WTC11 (cell line): ENCODE results near the gene LRRC10B.

ENCODE experiments used
- CBFB ChIP-seq: sonication (generic); formaldehyde crosslinking; IDR thresholded peaks from 2 replicates; pipeline ENCODE4 v1.8.1; 2022; ENCODE audit warnings: mild to moderate bottlenecking, low read depth, missing genetic modification reagents
- CREB1 ChIP-seq: sonication (generic); formaldehyde crosslinking; IDR thresholded peaks from 2 replicates; pipeline ENCODE4 v1.8.0; 2023; ENCODE audit warnings: mild to moderate bottlenecking, missing genetic modification reagents
- FOXJ3 ChIP-seq: sonication (generic); formaldehyde crosslinking; IDR thresholded peaks from 2 replicates; pipeline ENCODE4 v1.9.0; 2021; ENCODE audit warnings: missing genetic modification reagents, mild to moderate bottlenecking, borderline replicate concordance
- JUN ChIP-seq: sonication (generic); formaldehyde crosslinking; IDR thresholded peaks from 2 replicates; pipeline ENCODE4 v1.8.0; 2023; ENCODE audit warnings: mild to moderate bottlenecking, missing genetic modification reagents
- SMAD3 ChIP-seq: sonication (generic); formaldehyde crosslinking; IDR thresholded peaks from 2 replicates; pipeline ENCODE4 v1.8.0; 2022; ENCODE audit warnings: missing genetic modification reagents, mild to moderate bottlenecking, borderline replicate concordance
- TCF7 ChIP-seq: sonication (generic); formaldehyde crosslinking; IDR thresholded peaks from 2 replicates; pipeline ENCODE4 v1.8.0; 2022; ENCODE audit warnings: mild to moderate bottlenecking, low read depth, missing genetic modification reagents, moderate library complexity
- ZNF263 ChIP-seq: sonication (generic); formaldehyde crosslinking; IDR thresholded peaks from 2 replicates; pipeline ENCODE4 v1.8.1; 2022; ENCODE audit warnings: low read depth, mild to moderate bottlenecking, moderate library complexity, missing genetic modification reagents
- TF ChIP-seq, protein P1 (sequence below): fragments of 200-600 bp; IDR thresholded peaks from 2 replicates; pipeline ENCODE4 v1.8.0; 2022; ENCODE audit warnings: antibody characterized with exemption
- TF ChIP-seq, protein P2 (sequence below): sonication (generic); formaldehyde crosslinking; IDR thresholded peaks from 2 replicates; pipeline ENCODE4 v1.8.0; 2023; ENCODE audit warnings: missing genetic modification reagents, mild to moderate bottlenecking, borderline replicate concordance
- TF ChIP-seq, protein P3 (sequence below): sonication (generic); formaldehyde crosslinking; IDR thresholded peaks from 2 replicates; pipeline ENCODE4 v1.8.1; 2023; ENCODE audit warnings: mild to moderate bottlenecking, missing genetic modification reagents
- TF ChIP-seq, protein P4 (sequence below): fragments of 250-450 bp; sonication (Bioruptor Pico); IDR thresholded peaks from 2 replicates; pipeline ENCODE4 v1.9.0; 2021; ENCODE audit warnings: mild to moderate bottlenecking, borderline replicate concordance
- TF ChIP-seq, protein P5 (sequence below): sonication (generic); formaldehyde crosslinking; IDR thresholded peaks from 2 replicates; pipeline ENCODE4 v1.8.0; 2022; ENCODE audit warnings: mild to moderate bottlenecking, missing genetic modification reagents
- TF ChIP-seq, protein P6 (sequence below): sonication (generic); formaldehyde crosslinking; IDR thresholded peaks from 2 replicates; pipeline ENCODE4 v1.8.1; 2023; ENCODE audit warnings: mild to moderate bottlenecking, moderate library complexity, missing genetic modification reagents

DNA sequence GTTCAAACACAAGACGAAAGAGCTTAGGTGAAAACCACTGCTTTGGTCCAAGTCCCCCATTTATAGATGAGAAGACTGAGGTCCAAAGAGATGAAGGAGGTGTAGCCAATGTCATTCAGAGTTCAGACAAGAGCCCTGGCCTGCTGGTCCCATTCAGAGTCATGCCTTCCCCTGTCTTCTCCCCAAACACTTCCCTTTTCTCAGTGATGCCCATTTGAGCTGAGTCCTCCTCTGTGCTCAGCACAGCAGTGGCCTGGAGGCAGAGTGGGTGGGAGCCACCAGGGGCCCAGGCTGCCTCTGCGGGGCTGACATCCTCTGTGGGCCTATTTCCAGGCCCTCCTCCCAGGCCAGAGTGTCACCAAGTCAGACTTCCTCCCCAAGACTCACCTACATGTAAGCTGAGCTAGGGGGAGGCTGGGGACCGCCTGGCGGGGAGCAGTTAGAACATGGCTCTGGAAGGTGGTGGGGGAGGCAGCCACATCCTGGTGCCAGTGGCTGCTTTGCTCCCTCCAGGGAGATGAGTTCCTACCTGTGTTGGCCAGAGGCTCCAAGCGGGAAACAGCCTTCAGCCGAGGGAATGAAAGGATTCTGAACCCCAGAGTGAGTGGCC lies 22.4 kb upstream of the LRRC10B start:
- TF ChIP-seq ZNF263 (CRISPR knock-in tag) (no peak), JUN (CRISPR knock-in tag) (no peak), FOXJ3 (CRISPR knock-in tag) (no peak), CREB1 (CRISPR knock-in tag) (no peak), TCF7 (CRISPR knock-in tag) (no peak), CBFB (CRISPR knock-in tag) (no peak), SMAD3 (CRISPR knock-in tag) (no peak)
- TF ChIP-seq, protein P1, sequence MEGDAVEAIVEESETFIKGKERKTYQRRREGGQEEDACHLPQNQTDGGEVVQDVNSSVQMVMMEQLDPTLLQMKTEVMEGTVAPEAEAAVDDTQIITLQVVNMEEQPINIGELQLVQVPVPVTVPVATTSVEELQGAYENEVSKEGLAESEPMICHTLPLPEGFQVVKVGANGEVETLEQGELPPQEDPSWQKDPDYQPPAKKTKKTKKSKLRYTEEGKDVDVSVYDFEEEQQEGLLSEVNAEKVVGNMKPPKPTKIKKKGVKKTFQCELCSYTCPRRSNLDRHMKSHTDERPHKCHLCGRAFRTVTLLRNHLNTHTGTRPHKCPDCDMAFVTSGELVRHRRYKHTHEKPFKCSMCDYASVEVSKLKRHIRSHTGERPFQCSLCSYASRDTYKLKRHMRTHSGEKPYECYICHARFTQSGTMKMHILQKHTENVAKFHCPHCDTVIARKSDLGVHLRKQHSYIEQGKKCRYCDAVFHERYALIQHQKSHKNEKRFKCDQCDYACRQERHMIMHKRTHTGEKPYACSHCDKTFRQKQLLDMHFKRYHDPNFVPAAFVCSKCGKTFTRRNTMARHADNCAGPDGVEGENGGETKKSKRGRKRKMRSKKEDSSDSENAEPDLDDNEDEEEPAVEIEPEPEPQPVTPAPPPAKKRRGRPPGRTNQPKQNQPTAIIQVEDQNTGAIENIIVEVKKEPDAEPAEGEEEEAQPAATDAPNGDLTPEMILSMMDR, result no peak
- TF ChIP-seq, protein P2, sequence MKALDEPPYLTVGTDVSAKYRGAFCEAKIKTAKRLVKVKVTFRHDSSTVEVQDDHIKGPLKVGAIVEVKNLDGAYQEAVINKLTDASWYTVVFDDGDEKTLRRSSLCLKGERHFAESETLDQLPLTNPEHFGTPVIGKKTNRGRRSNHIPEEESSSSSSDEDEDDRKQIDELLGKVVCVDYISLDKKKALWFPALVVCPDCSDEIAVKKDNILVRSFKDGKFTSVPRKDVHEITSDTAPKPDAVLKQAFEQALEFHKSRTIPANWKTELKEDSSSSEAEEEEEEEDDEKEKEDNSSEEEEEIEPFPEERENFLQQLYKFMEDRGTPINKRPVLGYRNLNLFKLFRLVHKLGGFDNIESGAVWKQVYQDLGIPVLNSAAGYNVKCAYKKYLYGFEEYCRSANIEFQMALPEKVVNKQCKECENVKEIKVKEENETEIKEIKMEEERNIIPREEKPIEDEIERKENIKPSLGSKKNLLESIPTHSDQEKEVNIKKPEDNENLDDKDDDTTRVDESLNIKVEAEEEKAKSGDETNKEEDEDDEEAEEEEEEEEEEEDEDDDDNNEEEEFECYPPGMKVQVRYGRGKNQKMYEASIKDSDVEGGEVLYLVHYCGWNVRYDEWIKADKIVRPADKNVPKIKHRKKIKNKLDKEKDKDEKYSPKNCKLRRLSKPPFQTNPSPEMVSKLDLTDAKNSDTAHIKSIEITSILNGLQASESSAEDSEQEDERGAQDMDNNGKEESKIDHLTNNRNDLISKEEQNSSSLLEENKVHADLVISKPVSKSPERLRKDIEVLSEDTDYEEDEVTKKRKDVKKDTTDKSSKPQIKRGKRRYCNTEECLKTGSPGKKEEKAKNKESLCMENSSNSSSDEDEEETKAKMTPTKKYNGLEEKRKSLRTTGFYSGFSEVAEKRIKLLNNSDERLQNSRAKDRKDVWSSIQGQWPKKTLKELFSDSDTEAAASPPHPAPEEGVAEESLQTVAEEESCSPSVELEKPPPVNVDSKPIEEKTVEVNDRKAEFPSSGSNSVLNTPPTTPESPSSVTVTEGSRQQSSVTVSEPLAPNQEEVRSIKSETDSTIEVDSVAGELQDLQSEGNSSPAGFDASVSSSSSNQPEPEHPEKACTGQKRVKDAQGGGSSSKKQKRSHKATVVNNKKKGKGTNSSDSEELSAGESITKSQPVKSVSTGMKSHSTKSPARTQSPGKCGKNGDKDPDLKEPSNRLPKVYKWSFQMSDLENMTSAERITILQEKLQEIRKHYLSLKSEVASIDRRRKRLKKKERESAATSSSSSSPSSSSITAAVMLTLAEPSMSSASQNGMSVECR, result no peak
- TF ChIP-seq, protein P3, sequence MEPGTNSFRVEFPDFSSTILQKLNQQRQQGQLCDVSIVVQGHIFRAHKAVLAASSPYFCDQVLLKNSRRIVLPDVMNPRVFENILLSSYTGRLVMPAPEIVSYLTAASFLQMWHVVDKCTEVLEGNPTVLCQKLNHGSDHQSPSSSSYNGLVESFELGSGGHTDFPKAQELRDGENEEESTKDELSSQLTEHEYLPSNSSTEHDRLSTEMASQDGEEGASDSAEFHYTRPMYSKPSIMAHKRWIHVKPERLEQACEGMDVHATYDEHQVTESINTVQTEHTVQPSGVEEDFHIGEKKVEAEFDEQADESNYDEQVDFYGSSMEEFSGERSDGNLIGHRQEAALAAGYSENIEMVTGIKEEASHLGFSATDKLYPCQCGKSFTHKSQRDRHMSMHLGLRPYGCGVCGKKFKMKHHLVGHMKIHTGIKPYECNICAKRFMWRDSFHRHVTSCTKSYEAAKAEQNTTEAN (CRISPR knock-in tag), result no peak
- TF ChIP-seq, protein P4, sequence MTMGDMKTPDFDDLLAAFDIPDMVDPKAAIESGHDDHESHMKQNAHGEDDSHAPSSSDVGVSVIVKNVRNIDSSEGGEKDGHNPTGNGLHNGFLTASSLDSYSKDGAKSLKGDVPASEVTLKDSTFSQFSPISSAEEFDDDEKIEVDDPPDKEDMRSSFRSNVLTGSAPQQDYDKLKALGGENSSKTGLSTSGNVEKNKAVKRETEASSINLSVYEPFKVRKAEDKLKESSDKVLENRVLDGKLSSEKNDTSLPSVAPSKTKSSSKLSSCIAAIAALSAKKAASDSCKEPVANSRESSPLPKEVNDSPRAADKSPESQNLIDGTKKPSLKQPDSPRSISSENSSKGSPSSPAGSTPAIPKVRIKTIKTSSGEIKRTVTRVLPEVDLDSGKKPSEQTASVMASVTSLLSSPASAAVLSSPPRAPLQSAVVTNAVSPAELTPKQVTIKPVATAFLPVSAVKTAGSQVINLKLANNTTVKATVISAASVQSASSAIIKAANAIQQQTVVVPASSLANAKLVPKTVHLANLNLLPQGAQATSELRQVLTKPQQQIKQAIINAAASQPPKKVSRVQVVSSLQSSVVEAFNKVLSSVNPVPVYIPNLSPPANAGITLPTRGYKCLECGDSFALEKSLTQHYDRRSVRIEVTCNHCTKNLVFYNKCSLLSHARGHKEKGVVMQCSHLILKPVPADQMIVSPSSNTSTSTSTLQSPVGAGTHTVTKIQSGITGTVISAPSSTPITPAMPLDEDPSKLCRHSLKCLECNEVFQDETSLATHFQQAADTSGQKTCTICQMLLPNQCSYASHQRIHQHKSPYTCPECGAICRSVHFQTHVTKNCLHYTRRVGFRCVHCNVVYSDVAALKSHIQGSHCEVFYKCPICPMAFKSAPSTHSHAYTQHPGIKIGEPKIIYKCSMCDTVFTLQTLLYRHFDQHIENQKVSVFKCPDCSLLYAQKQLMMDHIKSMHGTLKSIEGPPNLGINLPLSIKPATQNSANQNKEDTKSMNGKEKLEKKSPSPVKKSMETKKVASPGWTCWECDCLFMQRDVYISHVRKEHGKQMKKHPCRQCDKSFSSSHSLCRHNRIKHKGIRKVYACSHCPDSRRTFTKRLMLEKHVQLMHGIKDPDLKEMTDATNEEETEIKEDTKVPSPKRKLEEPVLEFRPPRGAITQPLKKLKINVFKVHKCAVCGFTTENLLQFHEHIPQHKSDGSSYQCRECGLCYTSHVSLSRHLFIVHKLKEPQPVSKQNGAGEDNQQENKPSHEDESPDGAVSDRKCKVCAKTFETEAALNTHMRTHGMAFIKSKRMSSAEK (CRISPR knock-in tag), result no peak
- TF ChIP-seq, protein P5, sequence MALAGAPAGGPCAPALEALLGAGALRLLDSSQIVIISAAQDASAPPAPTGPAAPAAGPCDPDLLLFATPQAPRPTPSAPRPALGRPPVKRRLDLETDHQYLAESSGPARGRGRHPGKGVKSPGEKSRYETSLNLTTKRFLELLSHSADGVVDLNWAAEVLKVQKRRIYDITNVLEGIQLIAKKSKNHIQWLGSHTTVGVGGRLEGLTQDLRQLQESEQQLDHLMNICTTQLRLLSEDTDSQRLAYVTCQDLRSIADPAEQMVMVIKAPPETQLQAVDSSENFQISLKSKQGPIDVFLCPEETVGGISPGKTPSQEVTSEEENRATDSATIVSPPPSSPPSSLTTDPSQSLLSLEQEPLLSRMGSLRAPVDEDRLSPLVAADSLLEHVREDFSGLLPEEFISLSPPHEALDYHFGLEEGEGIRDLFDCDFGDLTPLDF (CRISPR knock-in tag), result no peak
- TF ChIP-seq, protein P6, sequence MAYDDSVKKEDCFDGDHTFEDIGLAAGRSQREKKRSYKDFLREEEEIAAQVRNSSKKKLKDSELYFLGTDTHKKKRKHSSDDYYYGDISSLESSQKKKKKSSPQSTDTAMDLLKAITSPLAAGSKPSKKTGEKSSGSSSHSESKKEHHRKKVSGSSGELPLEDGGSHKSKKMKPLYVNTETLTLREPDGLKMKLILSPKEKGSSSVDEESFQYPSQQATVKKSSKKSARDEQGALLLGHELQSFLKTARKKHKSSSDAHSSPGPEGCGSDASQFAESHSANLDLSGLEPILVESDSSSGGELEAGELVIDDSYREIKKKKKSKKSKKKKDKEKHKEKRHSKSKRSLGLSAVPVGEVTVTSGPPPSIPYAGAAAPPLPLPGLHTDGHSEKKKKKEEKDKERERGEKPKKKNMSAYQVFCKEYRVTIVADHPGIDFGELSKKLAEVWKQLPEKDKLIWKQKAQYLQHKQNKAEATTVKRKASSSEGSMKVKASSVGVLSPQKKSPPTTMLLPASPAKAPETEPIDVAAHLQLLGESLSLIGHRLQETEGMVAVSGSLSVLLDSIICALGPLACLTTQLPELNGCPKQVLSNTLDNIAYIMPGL (CRISPR knock-in tag), result no peak
